SW480 (cell line): Measurements from ENCODE around the gene ARHGAP9.
A peak's percentile ranks its signal among the peaks of the same experiment; 100 is the strongest.

ENCODE experiments used
- DNase-seq: peaks from one replicate; pipeline ENCODE4 v3.0.0-alpha.2; 2016; ENCODE audit warnings: low spot score

Gene ARHGAP9

GRCh38 chr12:57491393-57492280, 12.0 kb upstream of the ARHGAP9 start:
- no peak for DNase-seq

GRCh38 chr12:57490126-57490525, 10.5 kb upstream of the ARHGAP9 start:
- no peak for DNase-seq

GRCh38 chr12:57489157-57489641, 9.5 kb upstream of the ARHGAP9 start:
- DNase-seq = no peak

GRCh38 chr12:57488402-57489156, 8.9 kb upstream of the ARHGAP9 start:
- no peak for DNase-seq

- peak; percentile 99 for DNase-seq
Observed at GRCh38 chr12:57487597-57488401, 8.1 kb upstream of the ARHGAP9 start, which contains the start of gene MARS1. Gene MARS1 (plus strand): TSS chr12:57488068. CDS start chr12:57488091, 23 bp downstream.

GRCh38 chr12:57487055-57487596, 7.5 kb upstream of the ARHGAP9 start:
- DNase-seq = no peak

GRCh38 chr12:57485695-57486094, 6.0 kb upstream of the ARHGAP9 start:
- DNase-seq = no peak

GRCh38 chr12:57483466-57483865, 3.8 kb upstream of the ARHGAP9 start:
- no peak for DNase-seq

- DNase-seq = no peak
Observed at GRCh38 chr12:57481671-57482070, 2.0 kb upstream of the ARHGAP9 start.

- DNase-seq = no peak
Observed at GRCh38 chr12:57479043-57479375, 657 bp downstream of the ARHGAP9 start.

- DNase-seq = no peak
Observed at GRCh38 chr12:57477710-57478681, 1.7 kb downstream of the ARHGAP9 start.

- DNase-seq = no peak
Observed at GRCh38 chr12:57476993-57477709, 2.5 kb downstream of the ARHGAP9 start.

GRCh38 chr12:57476162-57476992, 3.3 kb downstream of the ARHGAP9 start:
- DNase-seq = no peak

- no peak for DNase-seq
Observed at GRCh38 chr12:57475271-57476161, 4.2 kb downstream of the ARHGAP9 start.

GRCh38 chr12:57474862-57475261, 4.8 kb downstream of the ARHGAP9 start:
- DNase-seq = no peak

GRCh38 chr12:57474430-57474829, 5.2 kb downstream of the ARHGAP9 start:
- DNase-seq = no peak

GRCh38 chr12:57473886-57474285, 5.8 kb downstream of the ARHGAP9 start:
- no peak for DNase-seq

- no peak for DNase-seq
Observed at GRCh38 chr12:57473392-57473791, 6.3 kb downstream of the ARHGAP9 start.
